HCT116 (cell line): ENCODE measurements around the gene TSPAN13. TPM values are rescaled to one million over a fixed set of nuclear protein-coding genes. Genes with fewer than 3 reads are reported as not detected.

Source experiments
- ATAC-seq: fragments of 200-7000 bp; cut with Tn5 transposase; 2 replicates; pipeline ENCODE4 v1.9.1; 2020; ENCODE audit warnings: mild to moderate bottlenecking, moderate library complexity
- BruUV-seq: library from RNA; stranded (reverse); fragments of 400-500 nt; replicated peaks from 2 replicates; lab custom pipeline; 2021; lab: Mats Ljungman, UMichigan
- CTCF ChIA-PET: fragments of 300-600 bp; sonication (Branson Sonifier 250); formaldehyde crosslinking; loops from one replicate; lab custom pipeline; 2021; ENCODE audit warnings: antibody characterized with exemption; lab: Charles Lee
- POLR2A ChIA-PET: fragments of 300-600, 350-600 bp; sonication (Branson Sonifier 250); formaldehyde crosslinking; loops from one replicate; lab custom pipeline; 2021; ENCODE audit warnings: antibody characterized with exemption; lab: Charles Lee
- RAD21 ChIA-PET, 2 experiments: fragments of 300-600 bp; sonication (Branson Sonifier 250); formaldehyde crosslinking; loops; one replicate each; lab custom pipeline; 2023; ENCODE audit warnings: low total read pairs in 2 of 2; ENCODE audit not compliant: uncharacterized antibody in 2 of 2, unreplicated experiment in 2 of 2, low non-redundant PET in 1 of 2; lab: Charles Lee
- DNase-seq: peaks from one replicate; pipeline ENCODE4 v3.0.0-alpha.2; 2010; ENCODE audit warnings: low read depth, low spot score
- H2AFZ ChIP-seq: fragments of 200-600 bp; shearing (Covaris generic), sonication (generic); 2 replicates; pipeline ENCODE4 v1.6.1; 2017; ENCODE audit warnings: low read depth, mixed run types, mixed read lengths, antibody characterized with exemption, low read length; ENCODE audit not compliant: poor library complexity, severe bottlenecking
- H3K27ac ChIP-seq: 2 replicates; pipeline ENCODE4 v1.5.1; 2012; ENCODE audit warnings: low read depth, low read length
- H3K27me3 ChIP-seq: fragments of 200-600 bp; sonication (generic); 2 replicates; pipeline ENCODE4 v1.6.1; 2016; ENCODE audit warnings: mixed run types, low read length, mixed read lengths; ENCODE audit not compliant: insufficient read depth
- H3K36me3 ChIP-seq, 2 experiments: fragments of 200-500 bp in 1 of 2; fragments of 200-600 bp in 1 of 2; sonication (Bioruptor generic) in 1 of 2; sonication (generic) in 1 of 2; 2 replicates each; pipeline versions ENCODE4 v1.5.1 to v1.6.1; 2014 to 2016; ENCODE audit warnings: low read length in 2 of 2, inconsistent platforms in 1 of 2, mixed read lengths in 1 of 2, mixed run types in 1 of 2; ENCODE audit not compliant: insufficient read depth in 2 of 2, control insufficient read depth in 1 of 2
- H3K4me1 ChIP-seq, 2 experiments: fragments of 200-600 bp in 1 of 2; sonication (generic) in 1 of 2; 2 replicates each; pipeline versions ENCODE4 v1.5.1 to v1.6.1; 2012 to 2017; ENCODE audit warnings: low read length in 2 of 2, inconsistent platforms in 1 of 2, mild to moderate bottlenecking in 1 of 2, mixed read lengths in 1 of 2, mixed run types in 1 of 2, moderate library complexity in 1 of 2; ENCODE audit not compliant: insufficient read depth in 2 of 2, control insufficient read depth in 1 of 2
- H3K4me2 ChIP-seq: fragments of 200-600 bp; sonication (generic); 2 replicates; pipeline ENCODE4 v1.6.1; 2017; ENCODE audit warnings: mixed run types, low read length, mixed read lengths
- H3K4me3 ChIP-seq, 2 experiments: fragments of 200-600 bp in 1 of 2; sonication (generic) in 1 of 2; replicated peaks in 1 of 2; 2 replicates each; pipeline ENCODE4 v1.5.1; 2011 to 2016; ENCODE audit warnings: low read length in 2 of 2, control low read depth in 1 of 2, low read depth in 1 of 2, mild to moderate bottlenecking in 1 of 2, mixed read lengths in 1 of 2, mixed run types in 1 of 2
- H3K79me2 ChIP-seq: fragments of 200-600 bp; sonication (generic); 2 replicates; pipeline ENCODE4 v1.6.1; 2017; ENCODE audit warnings: mild to moderate bottlenecking, mixed run types, low read length, moderate library complexity, mixed read lengths; ENCODE audit not compliant: insufficient read depth
- H3K9ac ChIP-seq: fragments of 200-600 bp; sonication (generic); 2 replicates; pipeline ENCODE4 v1.6.1; 2016; ENCODE audit warnings: low read length, mixed read lengths
- H3K9me2 ChIP-seq: fragments of 200-600 bp; sonication (generic), shearing (Covaris generic); 2 replicates; pipeline ENCODE4 v1.6.1; 2017; ENCODE audit warnings: mixed run types, mild to moderate bottlenecking, moderate library complexity; ENCODE audit not compliant: insufficient read depth
- H3K9me3 ChIP-seq, 2 experiments: fragments of 200-500 bp in 1 of 2; fragments of 200-600 bp in 1 of 2; sonication (Bioruptor generic) in 1 of 2; sonication (generic) in 1 of 2; 2 replicates each; pipeline ENCODE4 v1.6.1; 2014 to 2017; ENCODE audit warnings: low read length in 2 of 2, mixed read lengths in 2 of 2, inconsistent platforms in 1 of 2, low read depth in 1 of 2, mild to moderate bottlenecking in 1 of 2, mixed run types in 1 of 2, moderate library complexity in 1 of 2; ENCODE audit not compliant: control insufficient read depth in 1 of 2, insufficient read depth in 1 of 2
- H4K20me1 ChIP-seq: fragments of 200-600 bp; sonication (generic), shearing (Covaris generic); 2 replicates; pipeline ENCODE4 v1.6.1; 2017; ENCODE audit warnings: mixed run types, mild to moderate bottlenecking, moderate library complexity; ENCODE audit not compliant: insufficient read depth
- CBX3 ChIP-seq: IDR thresholded peaks from 2 replicates; pipeline ENCODE4 v1.6.1; 2012; ENCODE audit warnings: low read depth
- EGR1 ChIP-seq: IDR thresholded peaks from 2 replicates; pipeline ENCODE4 v1.6.1; 2012; ENCODE audit warnings: low read depth
- JUND ChIP-seq: IDR thresholded peaks from 2 replicates; pipeline ENCODE4 v1.6.1; 2012
- POLR2A ChIP-seq: IDR thresholded peaks from 2 replicates; pipeline ENCODE4 v1.7.0; 2011; ENCODE audit warnings: borderline replicate concordance; ENCODE audit not compliant: insufficient read depth, insufficient read length; ENCODE audit errors: extremely low read depth
- POLR2AphosphoS5 ChIP-seq: IDR thresholded peaks from 2 replicates; pipeline ENCODE4 v1.6.1; 2011; ENCODE audit warnings: mild to moderate bottlenecking, low read depth, low read length, moderate library complexity
- RAD21 ChIP-seq: IDR thresholded peaks from 2 replicates; pipeline ENCODE4 v1.6.1; 2012; ENCODE audit warnings: low read depth, mild to moderate bottlenecking
- SIN3A ChIP-seq: IDR thresholded peaks from 2 replicates; pipeline ENCODE4 v1.6.1; 2012; ENCODE audit warnings: low read depth
- SP1 ChIP-seq: IDR thresholded peaks from 2 replicates; pipeline ENCODE4 v1.6.1; 2012; ENCODE audit warnings: low read depth
- SRF ChIP-seq: IDR thresholded peaks from 2 replicates; pipeline ENCODE4 v1.6.1; 2012; ENCODE audit warnings: low read depth
- ZBTB33 ChIP-seq: IDR thresholded peaks from 2 replicates; pipeline ENCODE4 v1.6.1; 2011; ENCODE audit warnings: mild to moderate bottlenecking, low read length, moderate library complexity; ENCODE audit not compliant: insufficient replicate concordance; ENCODE audit errors: extremely low read depth
- ZFX ChIP-seq: fragments of 450-650 bp; IDR thresholded peaks from 2 replicates; pipeline ENCODE4 v1.6.1; 2017
- ZNF274 ChIP-seq: fragments of 200-500 bp; sonication (Bioruptor generic); IDR thresholded peaks from 2 replicates; pipeline ENCODE4 v1.6.1; 2014; ENCODE audit warnings: mild to moderate bottlenecking, low read depth, low read length, inconsistent platforms
- intact Hi-C: fragments of 100-400 bp; cut with micrococcal nuclease; formaldehyde crosslinking; loops from 2 replicates; pipeline ENCODE4 v1.10.0; 2022
- total RNA-seq: library from RNA; stranded (reverse); gene quantifications from one replicate; pipeline ENCODE4 v1.2.1, GENCODE V29; 2021; ENCODE audit not compliant: unreplicated experiment
- TF ChIP-seq, protein P1 (sequence below), 3 experiments: fragments of 200-600 bp in 1 of 3; sonication (generic) in 1 of 3; IDR thresholded peaks in 2 of 3; conservative IDR thresholded peaks in 1 of 3; 2 replicates each; pipeline ENCODE4 v1.5.1; 2012 to 2017; ENCODE audit warnings: low read depth in 2 of 3, low read length in 2 of 3, antibody characterized with exemption in 1 of 3, borderline replicate concordance in 1 of 3, control low read depth in 1 of 3, mild to moderate bottlenecking in 1 of 3, mixed read lengths in 1 of 3, mixed run types in 1 of 3, moderate library complexity in 1 of 3; ENCODE audit not compliant: insufficient read depth in 1 of 3

The TSPAN13 gene
- total RNA-seq, 1 experiment from 2014 or later: 18.5 TPM

- Histone ChIP-seq H3K9ac (no peak overlapping the region), H3K36me3 (no peaks in the 10 kb centered on the region), H3K9me2 (no peaks in the 10 kb centered on the region), H3K4me3 (no peak overlapping the region), H3K4me1 (no peaks in the 10 kb centered on the region), H2AFZ (no peak overlapping the region), H4K20me1 (no peaks in the 10 kb centered on the region), H3K79me2 (no peaks in the 10 kb centered on the region), H3K27ac (no peak overlapping the region), H3K4me2 (no peak overlapping the region), H3K9me3 (no peaks in the 10 kb centered on the region), H3K27me3 (no peaks in the 10 kb centered on the region)
- ATAC-seq: no peak
- intact Hi-C loops: no loop called here
- ChIA-PET CTCF (no interaction called here), POLR2A (no interaction called here), RAD21 (no interaction called here)
- TF ChIP-seq SRF (no peak), ZFX (no peak), CBX3 (no peak), JUND (no peak), ZNF274 (no peak), SP1 (no peak)
- TF ChIP-seq, protein P1, sequence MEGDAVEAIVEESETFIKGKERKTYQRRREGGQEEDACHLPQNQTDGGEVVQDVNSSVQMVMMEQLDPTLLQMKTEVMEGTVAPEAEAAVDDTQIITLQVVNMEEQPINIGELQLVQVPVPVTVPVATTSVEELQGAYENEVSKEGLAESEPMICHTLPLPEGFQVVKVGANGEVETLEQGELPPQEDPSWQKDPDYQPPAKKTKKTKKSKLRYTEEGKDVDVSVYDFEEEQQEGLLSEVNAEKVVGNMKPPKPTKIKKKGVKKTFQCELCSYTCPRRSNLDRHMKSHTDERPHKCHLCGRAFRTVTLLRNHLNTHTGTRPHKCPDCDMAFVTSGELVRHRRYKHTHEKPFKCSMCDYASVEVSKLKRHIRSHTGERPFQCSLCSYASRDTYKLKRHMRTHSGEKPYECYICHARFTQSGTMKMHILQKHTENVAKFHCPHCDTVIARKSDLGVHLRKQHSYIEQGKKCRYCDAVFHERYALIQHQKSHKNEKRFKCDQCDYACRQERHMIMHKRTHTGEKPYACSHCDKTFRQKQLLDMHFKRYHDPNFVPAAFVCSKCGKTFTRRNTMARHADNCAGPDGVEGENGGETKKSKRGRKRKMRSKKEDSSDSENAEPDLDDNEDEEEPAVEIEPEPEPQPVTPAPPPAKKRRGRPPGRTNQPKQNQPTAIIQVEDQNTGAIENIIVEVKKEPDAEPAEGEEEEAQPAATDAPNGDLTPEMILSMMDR (IDR thresholded peaks at IDR 0.05 in 2 of 3, conservative IDR thresholded peaks at IDR 0.05 in 1 of 3; ENCODE audit: borderline replicate concordance in 1 of 3, insufficient read depth in 1 of 3, low read depth in 2 of 3, low read length in 2 of 3): no peak
- DNase-seq: no peak
- BruUV-seq: no TSS peak
These were observed 20.7 kb downstream of the TSPAN13 start for GRCh38 chr7:16774294-16774693.

GRCh38 chr7:16774986-16775385 lies 21.4 kb downstream of the TSPAN13 start:
- Histone ChIP-seq H3K9me2 (no peaks in the 10 kb centered on the region), H4K20me1 (no peaks in the 10 kb centered on the region), H3K9me3 (no peaks in the 10 kb centered on the region), H3K4me2 (no peak overlapping the region), H3K27me3 (no peaks in the 10 kb centered on the region), H3K4me1 (no peaks in the 10 kb centered on the region), H3K27ac (no peak overlapping the region), H2AFZ (no peak overlapping the region), H3K36me3 (no peaks in the 10 kb centered on the region), H3K79me2 (no peaks in the 10 kb centered on the region), H3K9ac (no peak overlapping the region), H3K4me3 (no peak overlapping the region)
- ATAC-seq: no peak
- POLR2A ChIA-PET: no interaction called here
- intact Hi-C loops: no loop called here
- no peak for TF ChIP-seq ZBTB33
- TF ChIP-seq ZNF274: no peak
- TF ChIP-seq RAD21: no peak
- TF ChIP-seq JUND: no peak
- TF ChIP-seq SIN3A: no peak
- no peak for TF ChIP-seq POLR2AphosphoS5
- no peak for TF ChIP-seq POLR2A
- TF ChIP-seq CBX3: no peak
- TF ChIP-seq EGR1: no peak
- TF ChIP-seq SRF: no peak
- TF ChIP-seq ZFX: no peak
- CTCF ChIA-PET: no interaction called here
- BruUV-seq: no TSS peak
- RAD21 ChIA-PET: no interaction called here
- DNase-seq: no peak
